Neural cell (in vitro differentiated cells): ENCODE data around the gene PLP2.

Experiments used
- CTCF ChIP-seq: fragments of 450-650 bp; IDR thresholded peaks from 2 replicates; pipeline ENCODE4 v1.5.1; 2014; ENCODE audit warnings: antibody characterized with exemption, mild to moderate bottlenecking, moderate library complexity; ENCODE audit not compliant: poor library complexity, severe bottlenecking
- EP300 ChIP-seq: fragments of 450-650 bp; conservative IDR thresholded peaks from 2 replicates; pipeline ENCODE4 v1.6.1; 2014; ENCODE audit warnings: antibody characterized with exemption, mild to moderate bottlenecking, moderate library complexity; ENCODE audit not compliant: poor library complexity, severe bottlenecking
- EZH2 ChIP-seq: fragments of 200-600, 300-800 bp; shearing (Covaris generic), sonication (generic); IDR thresholded peaks from 2 replicates; pipeline ENCODE4 v1.6.1; 2014; ENCODE audit warnings: antibody characterized with exemption, low read length, borderline replicate concordance, mild to moderate bottlenecking; ENCODE audit not compliant: insufficient read depth, poor library complexity, severe bottlenecking

DNA sequence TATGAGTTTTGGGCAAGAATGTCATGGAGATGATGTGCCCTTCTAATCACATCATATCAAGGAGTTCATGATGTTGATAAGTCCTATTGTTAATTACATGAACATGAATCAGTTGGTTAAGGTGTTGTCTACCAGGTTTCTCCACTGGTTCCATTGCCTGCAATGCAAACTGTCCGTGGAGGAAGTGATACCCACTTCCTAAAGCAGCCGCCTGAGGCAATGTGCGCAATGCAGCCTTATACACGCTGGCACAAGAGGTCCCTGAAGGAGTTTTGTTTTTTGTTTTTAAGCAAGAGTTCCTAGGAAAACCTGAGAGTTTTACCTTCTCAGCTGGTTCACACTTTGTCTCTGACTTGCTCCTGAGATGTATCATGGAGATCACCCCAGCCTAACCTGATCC is 42.3 kb upstream of the PLP2 start:
- TF ChIP-seq EP300 (no peak), EZH2 (no peak), CTCF (no peak)
